ENCODE data around the gene PITHD1. TPM values are rescaled to one million over a fixed set of nuclear protein-coding genes. Genes with fewer than 3 reads are reported as not detected.

PITHD1 gene
- total RNA-seq, 4 donors from 2014 or later = 36.7 to 40.6 (median 38.9) TPM

- intact Hi-C loops (cut with DNase I; ENCODE audit: low total_unique reads) = loop anchor here (10.0 kb wide), 1 partner anchor 55 kb away; the partner anchor contains the start of gene FUCA1
Measured at GRCh38 chr1:23809751-23810171, 31.5 kb downstream of the PITHD1 start.

GRCh38 chr1:23810818-23811540 is 32.8 kb downstream of the PITHD1 start:
- no peak for TF ChIP-seq POLR2A (IDR thresholded peaks at IDR 0.05)
- TF ChIP-seq POLR2AphosphoS5 (IDR thresholded peaks at IDR 0.05) = peak in 1 of 3 donors; percentile 16
- TF ChIP-seq, protein P1, sequence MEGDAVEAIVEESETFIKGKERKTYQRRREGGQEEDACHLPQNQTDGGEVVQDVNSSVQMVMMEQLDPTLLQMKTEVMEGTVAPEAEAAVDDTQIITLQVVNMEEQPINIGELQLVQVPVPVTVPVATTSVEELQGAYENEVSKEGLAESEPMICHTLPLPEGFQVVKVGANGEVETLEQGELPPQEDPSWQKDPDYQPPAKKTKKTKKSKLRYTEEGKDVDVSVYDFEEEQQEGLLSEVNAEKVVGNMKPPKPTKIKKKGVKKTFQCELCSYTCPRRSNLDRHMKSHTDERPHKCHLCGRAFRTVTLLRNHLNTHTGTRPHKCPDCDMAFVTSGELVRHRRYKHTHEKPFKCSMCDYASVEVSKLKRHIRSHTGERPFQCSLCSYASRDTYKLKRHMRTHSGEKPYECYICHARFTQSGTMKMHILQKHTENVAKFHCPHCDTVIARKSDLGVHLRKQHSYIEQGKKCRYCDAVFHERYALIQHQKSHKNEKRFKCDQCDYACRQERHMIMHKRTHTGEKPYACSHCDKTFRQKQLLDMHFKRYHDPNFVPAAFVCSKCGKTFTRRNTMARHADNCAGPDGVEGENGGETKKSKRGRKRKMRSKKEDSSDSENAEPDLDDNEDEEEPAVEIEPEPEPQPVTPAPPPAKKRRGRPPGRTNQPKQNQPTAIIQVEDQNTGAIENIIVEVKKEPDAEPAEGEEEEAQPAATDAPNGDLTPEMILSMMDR (IDR thresholded peaks at IDR 0.05) = peak; percentile 52 to 96 (median 78)
- intact Hi-C loops (cut with DNase I; ENCODE audit: low total_unique reads) = no loop called here
- H3K9me3 ChIP-seq = no peaks in the 10 kb centered on the region
- no peak overlapping the region for H3K4me3 ChIP-seq
- H3K27me3 ChIP-seq = no peaks in the 10 kb centered on the region
- peaks cover 5 to 19% (median 18%) of the 10 kb centered on the region in 4 donors for H3K4me1 ChIP-seq
- peaks cover 0 to 26% (median 7%) of the 10 kb centered on the region in 4 donors for H3K36me3 ChIP-seq
- H3K27ac ChIP-seq = peak overlapping the region; percentile 57 to 74 (median 66)
- WGBS, 2 donors (ENCODE audit: low coverage in 1 of 2) = 23 to 39% methylated on average over 3 of the region's 3 CpGs
- DNase-seq = peak; percentile 85
- in situ Hi-C loops (cut with MboI; ENCODE audit: low pct_ligation_motif_present in 1 of 4, low pct_unique_long_range_greater_than_20kb in 1 of 4, low sequenced_read_pairs in 3 of 4) = loop anchor here in 1 of 4 donors (25.0 kb wide), 1 partner anchor 101 kb away; the partner anchor contains the start of gene CNR2

More at GRCh38 chr1:23809751-23810171, 31.5 kb downstream of the PITHD1 start:
- Histone ChIP-seq H3K4me3 (no peak overlapping the region), H3K27me3 (no peaks in the 10 kb centered on the region), H3K27ac (peak overlapping the region; percentile 57 to 74 (median 66)), H3K36me3 (peaks cover 0 to 16% (median 4%) of the 10 kb centered on the region in 4 donors), H3K9me3 (no peaks in the 10 kb centered on the region), H3K4me1 (peaks cover 5 to 19% (median 18%) of the 10 kb centered on the region in 4 donors)
- TF ChIP-seq EP300 (IDR thresholded peaks at IDR 0.05; ENCODE audit: low read depth) (no peak), POLR2AphosphoS5 (IDR thresholded peaks at IDR 0.05) (peak in 2 of 3 donors; percentile 50 to 51)
- TF ChIP-seq, protein P1 (IDR thresholded peaks at IDR 0.05) = peak; percentile 70 to 89 (median 85)
- DNase-seq = peak; percentile 89
- WGBS, 2 donors (ENCODE audit: low coverage in 1 of 2) = 14 to 40% methylated on average over 1 to 6 of the region's 6 CpGs
- in situ Hi-C loops (cut with MboI; ENCODE audit: low pct_ligation_motif_present in 1 of 4, low pct_unique_long_range_greater_than_20kb in 1 of 4, low sequenced_read_pairs in 3 of 4) = loop anchor here in 2 of 4 donors (10.0 to 25.0 kb wide), 2 partner anchors 55 to 103 kb away; partner anchors contain the start of genes CNR2 (in 1 of the 2) and FUCA1 (in 1 of the 2)

DNA sequence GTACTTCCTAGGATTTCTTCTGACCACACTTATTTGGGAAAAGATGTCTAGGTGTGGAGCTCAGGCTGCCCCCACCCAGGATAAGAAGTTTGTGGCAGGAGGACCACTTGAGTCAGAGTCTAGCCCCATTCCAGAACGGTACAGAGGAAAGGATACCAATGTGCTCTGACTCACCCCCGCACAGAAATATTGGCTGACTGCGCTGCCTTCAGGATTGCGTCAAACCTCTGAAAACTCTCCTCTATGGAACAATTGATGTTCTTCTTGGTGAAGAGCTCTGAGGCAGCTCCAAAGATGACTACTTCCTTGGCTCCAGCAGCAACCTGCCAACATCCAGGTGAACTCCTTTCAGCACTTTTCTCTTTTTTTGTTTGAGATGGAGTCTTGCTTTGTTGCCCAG is 35.8 kb downstream of the PITHD1 start:
- H3K4me1 ChIP-seq = peaks cover 5 to 19% (median 18%) of the 10 kb centered on the region in 4 donors
- no peaks in the 10 kb centered on the region for H3K27me3 ChIP-seq
- in situ Hi-C loops (cut with MboI; ENCODE audit: low pct_ligation_motif_present in 1 of 4, low pct_unique_long_range_greater_than_20kb in 1 of 4, low sequenced_read_pairs in 3 of 4) = loop anchor here in 1 of 4 donors (25.0 kb wide), 1 partner anchor 98 kb away; the partner anchor contains the start of gene CNR2
- no peak for TF ChIP-seq POLR2A (IDR thresholded peaks at IDR 0.05)
- no peak for TF ChIP-seq EP300 (IDR thresholded peaks at IDR 0.05; ENCODE audit: low read depth)
- no peak for TF ChIP-seq POLR2AphosphoS5 (IDR thresholded peaks at IDR 0.05)
- TF ChIP-seq, protein P1 (IDR thresholded peaks at IDR 0.05) = no peak
- no peaks in the 10 kb centered on the region for H3K9me3 ChIP-seq
- H3K4me3 ChIP-seq = no peak overlapping the region
- DNase-seq = no peak
- intact Hi-C loops (cut with DNase I; ENCODE audit: low total_unique reads) = no loop called here
- no peak overlapping the region for H3K27ac ChIP-seq
- peaks cover 0 to 46% (median 16%) of the 10 kb centered on the region in 4 donors for H3K36me3 ChIP-seq
- WGBS, 2 donors (ENCODE audit: low coverage in 1 of 2) = 79 to 97% methylated on average over 2 to 4 of the region's 4 CpGs

DNA sequence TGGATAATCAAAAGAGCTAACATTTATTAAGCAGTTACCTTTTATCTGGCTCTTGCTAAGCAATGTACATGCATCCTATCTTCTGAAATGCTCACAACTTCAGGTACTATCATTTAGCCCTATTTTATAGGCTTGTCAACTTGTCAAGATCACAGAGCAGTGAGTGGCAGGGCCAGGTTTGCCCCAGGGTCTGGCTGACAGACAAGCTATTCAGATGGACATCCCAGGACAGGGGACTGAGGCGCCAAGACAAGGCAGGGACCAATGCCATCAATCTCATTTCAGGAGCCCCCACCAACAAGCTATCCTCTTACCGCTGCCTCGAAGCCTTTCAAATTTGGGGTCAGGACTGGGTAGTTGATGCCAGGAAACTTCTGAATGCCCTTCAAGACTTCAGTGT is 38.1 kb downstream of the PITHD1 start:
- Histone ChIP-seq H3K4me1 (peaks cover 0 to 2% (median under 1%) of the 10 kb centered on the region in 4 donors), H3K9me3 (no peaks in the 10 kb centered on the region), H3K27ac (no peak overlapping the region), H3K36me3 (peaks cover 0 to 46% (median 16%) of the 10 kb centered on the region in 4 donors), H3K4me3 (no peak overlapping the region), H3K27me3 (no peaks in the 10 kb centered on the region)
- no peak for DNase-seq
- no peak for TF ChIP-seq EP300 (IDR thresholded peaks at IDR 0.05; ENCODE audit: low read depth)
- TF ChIP-seq POLR2A (IDR thresholded peaks at IDR 0.05) = no peak
- no peak for TF ChIP-seq POLR2AphosphoS5 (IDR thresholded peaks at IDR 0.05)
- TF ChIP-seq, protein P1 (IDR thresholded peaks at IDR 0.05) = no peak
- intact Hi-C loops (cut with DNase I; ENCODE audit: low total_unique reads) = no loop called here
- in situ Hi-C loops (cut with MboI; ENCODE audit: low pct_ligation_motif_present in 1 of 4, low pct_unique_long_range_greater_than_20kb in 1 of 4, low sequenced_read_pairs in 3 of 4) = loop anchor here in 1 of 4 donors (25.0 kb wide), 1 partner anchor 96 kb away; the partner anchor contains the start of gene CNR2
- 93% methylated on average over 3 of the region's 3 CpGs; no CpG with 5 or more reads in 1 of the 2 donors for WGBS, 2 donors (ENCODE audit: low coverage in 1 of 2)
